GM21367 (cell line): ENCODE results near the gene ZFP36L1.

Experiments
- ATAC-seq: cut with Tn5 transposase; IDR thresholded peaks from one replicate; pipeline ENCODE4 v1.9.1; 2021; ENCODE audit not compliant: unreplicated experiment

ZFP36L1 gene

DNA sequence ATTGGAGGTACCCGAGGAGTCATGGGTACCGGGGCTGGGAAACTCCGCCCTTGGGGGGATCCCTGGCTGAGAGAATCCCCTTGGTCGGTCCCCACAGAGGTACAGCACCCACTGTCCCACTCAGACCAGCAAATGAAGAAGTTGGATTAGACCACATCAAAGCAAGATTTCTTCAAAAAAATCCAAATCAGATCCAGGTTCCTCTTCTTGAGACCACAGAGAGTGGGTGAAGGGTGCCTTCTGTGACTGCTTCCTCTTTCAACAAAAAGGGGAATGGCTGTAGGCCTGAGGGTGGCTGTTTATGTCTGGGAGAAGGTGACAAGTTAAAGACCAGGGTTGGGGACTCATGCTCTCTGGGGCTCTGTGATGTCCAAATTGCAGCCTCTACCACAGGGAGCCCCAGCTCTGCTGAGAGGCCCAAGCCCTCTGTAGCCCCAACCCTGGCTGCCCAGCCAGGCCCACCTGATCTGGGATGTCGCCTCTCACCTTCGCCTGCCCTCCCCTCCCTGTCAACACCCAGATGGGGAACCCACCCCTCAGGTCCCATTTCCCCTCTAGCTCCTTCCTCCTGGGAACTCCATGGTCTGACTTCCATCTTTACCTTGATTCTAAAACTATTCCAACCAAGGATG lies 50.9 kb downstream of the ZFP36L1 start:
- no peak for ATAC-seq

DNA sequence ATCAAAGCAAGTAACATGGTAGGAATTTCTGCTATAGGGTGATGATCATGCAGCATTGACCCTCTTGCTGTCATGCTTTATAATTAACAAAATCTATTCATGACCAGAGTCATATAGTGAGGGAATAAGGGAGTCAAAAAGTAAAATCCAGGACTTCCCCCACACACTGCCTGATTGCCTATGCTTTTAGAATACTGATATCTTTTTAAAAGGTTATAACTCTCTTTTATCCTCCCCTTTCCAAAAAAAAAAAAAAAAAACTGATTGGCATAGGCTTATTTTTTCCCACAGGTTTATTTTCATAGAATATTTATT lies 51.4 kb downstream of the ZFP36L1 start:
- no peak for ATAC-seq

DNA sequence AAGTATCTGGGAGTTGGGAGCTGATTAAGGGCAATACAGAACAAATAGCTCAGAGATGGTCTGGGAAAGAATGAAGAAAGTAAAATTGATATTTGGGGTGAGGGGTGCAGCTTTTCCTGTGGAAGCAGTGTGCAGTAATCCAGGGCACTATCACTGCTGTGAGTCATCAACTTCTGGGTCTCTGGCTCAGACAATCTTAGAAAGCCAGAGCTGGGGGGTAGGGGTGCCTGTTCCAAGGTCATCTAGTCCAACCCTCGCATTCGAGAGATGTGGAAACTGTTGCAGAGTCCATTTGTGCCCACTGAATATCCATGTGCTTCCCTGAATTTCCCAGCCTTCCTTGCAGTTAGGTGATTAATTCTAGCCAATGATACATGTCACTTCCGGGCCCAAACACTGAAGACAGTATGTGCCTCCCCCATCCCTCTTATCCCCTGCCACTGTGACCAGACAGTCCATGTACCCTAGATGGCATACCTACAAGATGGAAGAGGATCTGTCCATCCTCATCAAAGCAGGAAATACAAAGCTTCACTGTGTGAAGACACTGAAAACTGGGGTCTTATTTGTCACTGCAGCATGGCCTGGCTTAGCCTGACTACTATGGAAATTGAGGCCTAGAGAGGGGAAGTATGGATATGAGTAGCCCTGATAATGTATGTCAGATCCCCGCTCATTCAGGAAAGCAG lies 51.9 kb downstream of the ZFP36L1 start:
- ATAC-seq = no peak

DNA sequence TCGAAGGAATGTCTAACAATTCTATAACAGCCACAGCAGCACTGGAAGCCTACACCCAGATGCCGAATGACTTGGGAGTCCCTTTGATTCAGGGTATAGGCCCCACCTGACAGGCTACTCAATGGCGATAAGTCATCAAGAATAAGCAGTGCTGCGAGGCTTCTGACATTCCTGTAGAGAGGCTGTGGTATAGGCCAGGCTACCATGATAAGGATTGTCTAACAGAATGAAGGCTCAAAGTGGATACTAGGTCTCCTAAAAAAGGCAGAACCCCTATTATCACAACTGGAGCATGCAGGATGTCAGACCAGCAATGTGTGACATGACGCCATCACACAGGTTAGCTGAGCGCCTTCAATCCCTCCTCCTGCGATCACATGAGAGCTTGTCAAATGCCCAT lies 53.2 kb downstream of the ZFP36L1 start:
- ATAC-seq = no peak

DNA sequence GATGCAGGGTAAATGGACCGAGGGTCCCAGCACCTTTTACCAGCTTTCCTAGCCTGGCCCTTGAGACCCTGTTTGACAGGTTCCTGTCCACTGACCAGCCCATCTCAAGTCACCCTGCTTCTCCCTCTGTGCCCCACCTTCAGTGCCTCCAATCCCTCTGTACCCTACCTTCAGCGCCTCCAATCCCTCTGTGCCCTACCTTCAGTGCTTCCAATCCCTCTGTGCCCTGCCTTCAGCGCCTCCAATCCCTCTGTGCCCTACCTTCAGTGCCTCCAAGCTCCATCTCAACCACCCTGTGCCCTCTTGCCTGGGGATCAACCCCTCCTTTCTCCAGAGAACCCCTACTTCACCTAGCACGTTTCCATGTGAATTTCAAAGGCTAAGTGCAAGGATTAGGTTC lies 54.3 kb downstream of the ZFP36L1 start:
- ATAC-seq = no peak
